Sigmoid colon (tissue), 4 donors: ENCODE measurements around the gene UNC5CL.

Source experiments
- EP300 ChIP-seq, 4 donors: sonication (generic); formaldehyde crosslinking; IDR thresholded peaks; one replicate each; pipeline ENCODE4 v1.6.1; 2017; ENCODE audit warnings: antibody characterized with exemption in 4 of 4
- POLR2A ChIP-seq, 2 donors: fragments of 450-650 bp; IDR thresholded peaks; one replicate each; pipeline ENCODE4 v1.6.1; 2016; ENCODE audit warnings: antibody characterized with exemption in 2 of 2, mild to moderate bottlenecking in 2 of 2, moderate library complexity in 2 of 2
- POLR2AphosphoS5 ChIP-seq, 4 donors: sonication (generic); formaldehyde crosslinking; IDR thresholded peaks; one replicate each; pipeline ENCODE4 v1.6.1; 2017; ENCODE audit warnings: antibody characterized with exemption in 4 of 4
- TF ChIP-seq, protein P1 (sequence below), 4 experiments: fragments of 450-650 bp in 3 of 4; fragments of 200-600 bp in 1 of 4; IDR thresholded peaks; one replicate each; pipeline ENCODE4 v1.5.1; 2016 to 2019; ENCODE audit warnings: antibody characterized with exemption in 4 of 4, mild to moderate bottlenecking in 3 of 4, moderate library complexity in 2 of 4

DNA sequence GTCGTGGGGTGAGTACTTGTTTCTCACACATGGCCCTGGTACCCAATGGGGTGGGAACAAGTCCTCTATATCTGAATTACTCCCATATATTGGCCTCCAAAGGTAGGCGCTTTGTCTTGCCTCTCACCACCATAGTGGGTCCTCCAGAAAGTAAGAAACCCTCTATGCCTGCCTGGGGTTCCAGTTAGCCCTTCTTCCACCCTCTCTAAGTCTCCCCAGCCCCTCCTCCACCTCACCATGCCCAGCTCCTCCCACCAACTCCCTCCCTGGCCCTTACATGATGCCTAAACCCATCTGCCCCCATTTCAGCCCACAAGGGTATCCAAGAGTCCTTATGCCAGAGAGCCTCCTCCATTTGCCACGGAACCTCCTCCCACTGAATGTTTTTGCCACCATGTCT lies 4.1 kb upstream of the UNC5CL start:
- TF ChIP-seq, protein P1, sequence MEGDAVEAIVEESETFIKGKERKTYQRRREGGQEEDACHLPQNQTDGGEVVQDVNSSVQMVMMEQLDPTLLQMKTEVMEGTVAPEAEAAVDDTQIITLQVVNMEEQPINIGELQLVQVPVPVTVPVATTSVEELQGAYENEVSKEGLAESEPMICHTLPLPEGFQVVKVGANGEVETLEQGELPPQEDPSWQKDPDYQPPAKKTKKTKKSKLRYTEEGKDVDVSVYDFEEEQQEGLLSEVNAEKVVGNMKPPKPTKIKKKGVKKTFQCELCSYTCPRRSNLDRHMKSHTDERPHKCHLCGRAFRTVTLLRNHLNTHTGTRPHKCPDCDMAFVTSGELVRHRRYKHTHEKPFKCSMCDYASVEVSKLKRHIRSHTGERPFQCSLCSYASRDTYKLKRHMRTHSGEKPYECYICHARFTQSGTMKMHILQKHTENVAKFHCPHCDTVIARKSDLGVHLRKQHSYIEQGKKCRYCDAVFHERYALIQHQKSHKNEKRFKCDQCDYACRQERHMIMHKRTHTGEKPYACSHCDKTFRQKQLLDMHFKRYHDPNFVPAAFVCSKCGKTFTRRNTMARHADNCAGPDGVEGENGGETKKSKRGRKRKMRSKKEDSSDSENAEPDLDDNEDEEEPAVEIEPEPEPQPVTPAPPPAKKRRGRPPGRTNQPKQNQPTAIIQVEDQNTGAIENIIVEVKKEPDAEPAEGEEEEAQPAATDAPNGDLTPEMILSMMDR (IDR thresholded peaks at IDR 0.05) = no peak
- TF ChIP-seq POLR2A (IDR thresholded peaks at IDR 0.05) = no peak
- TF ChIP-seq POLR2AphosphoS5 (IDR thresholded peaks at IDR 0.05) = no peak
- TF ChIP-seq EP300 (IDR thresholded peaks at IDR 0.05) = no peak
